Activated naive CD4-positive, alpha-beta T cell treated with anti-CD3 and anti-CD28 coated beads for 36 hours (primary cell): ENCODE data around the gene MMP17. TPM values are rescaled to one million over a fixed set of nuclear protein-coding genes. Genes with fewer than 3 reads are reported as not detected.

Experiments used
- total RNA-seq, 2 experiments: library from RNA; stranded (reverse); gene quantifications; one replicate each; pipeline ENCODE4 v1.2.3, GENCODE V29; 2021

The MMP17 gene
- total RNA-seq, 2 experiments from 2014 or later: not detected

Other genes with a start within 250 kb of the MMP17 start
- 10 to 100 TPM; 51.3 TPM for gene SFSWAP, start 117.3 kb upstream of the MMP17 start, total RNA-seq
- gene ULK1, start 66.2 kb downstream of the MMP17 start, total RNA-seq: 10 to 100 TPM; 13.6 to 15.6 TPM
- 10 to 100 TPM; 37.7 to 38.8 TPM for gene PUS1, start 100.9 kb downstream of the MMP17 start, total RNA-seq
- gene EP400, start 121.5 kb downstream of the MMP17 start, total RNA-seq: 10 to 100 TPM; 36.8 to 40.6 TPM